GM21825 (cell line): ENCODE results near the gene TCF19.
"Not testable (repeated sequence)": the region's sequence is repeated elsewhere in the genome, so short reads cannot be mapped to it uniquely, and the experiment has no call there.

ENCODE experiments used
- ATAC-seq: cut with Tn5 transposase; IDR thresholded peaks from one replicate; pipeline ENCODE4 v1.9.1; 2021; ENCODE audit warnings: mild to moderate bottlenecking, moderate library complexity; ENCODE audit not compliant: unreplicated experiment

The TCF19 gene

GRCh38 chr6:31178143-31179041 lies 20.0 kb downstream of the TCF19 start:
- no peak for ATAC-seq

- no peak for ATAC-seq
These were observed 20.6 kb downstream of the TCF19 start for GRCh38 chr6:31179042-31179386.

- ATAC-seq: no peak
These were observed 21.5 kb downstream of the TCF19 start for GRCh38 chr6:31179896-31180295.

- ATAC-seq: no peak
These were observed 22.1 kb downstream of the TCF19 start for GRCh38 chr6:31180500-31180899.

GRCh38 chr6:31183287-31183686 lies 24.9 kb downstream of the TCF19 start:
- not testable (repeated sequence) for ATAC-seq

- not testable (repeated sequence) for ATAC-seq
These were observed 25.5 kb downstream of the TCF19 start for GRCh38 chr6:31183859-31184258.

GRCh38 chr6:31185695-31186051 lies 27.3 kb downstream of the TCF19 start:
- ATAC-seq: not testable (repeated sequence)

- no peak for ATAC-seq
These were observed 27.8 kb downstream of the TCF19 start for GRCh38 chr6:31186052-31186734.

- no peak for ATAC-seq
These were observed 29.4 kb downstream of the TCF19 start for GRCh38 chr6:31187780-31188194.

GRCh38 chr6:31189223-31189622 lies 30.8 kb downstream of the TCF19 start:
- ATAC-seq: not testable (repeated sequence)

GRCh38 chr6:31190488-31190887 lies 32.1 kb downstream of the TCF19 start:
- no peak for ATAC-seq

- not testable (repeated sequence) for ATAC-seq
These were observed 34.2 kb downstream of the TCF19 start for GRCh38 chr6:31192431-31193105.

- no peak for ATAC-seq
These were observed 34.8 kb downstream of the TCF19 start for GRCh38 chr6:31193206-31193605.

- no peak for ATAC-seq
These were observed 35.9 kb downstream of the TCF19 start for GRCh38 chr6:31194061-31194834.

- ATAC-seq: not testable (repeated sequence)
These were observed 37.1 kb downstream of the TCF19 start for GRCh38 chr6:31195308-31195979.

GRCh38 chr6:31196251-31197022 lies 38.0 kb downstream of the TCF19 start:
- ATAC-seq: not testable (repeated sequence)

GRCh38 chr6:31197559-31198305 lies 39.3 kb downstream of the TCF19 start:
- peak; percentile 64 for ATAC-seq

- ATAC-seq: not testable (repeated sequence)
These were observed 40.7 kb downstream of the TCF19 start for GRCh38 chr6:31199105-31199452.
